Transverse colon (tissue), 4 donors: ENCODE results near the gene PTK7. TPM values are rescaled to one million over a fixed set of nuclear protein-coding genes. Genes with fewer than 3 reads are reported as not detected.
A peak's percentile ranks its signal among the peaks of the same experiment; 100 is the strongest.

ENCODE experiments used
- DNase-seq: peaks from one replicate; pipeline ENCODE4 v3.0.0-alpha.2; 2019
- H3K27ac ChIP-seq, 4 donors: fragments of 200-600 bp; sonication (generic); 2 replicates each; pipeline ENCODE4 v1.5.1; 2016 to 2018; ENCODE audit warnings: inconsistent platforms in 4 of 4
- H3K27me3 ChIP-seq: fragments of 200-600 bp; sonication (generic); 2 replicates; pipeline ENCODE4 v1.5.1; 2017; ENCODE audit warnings: inconsistent platforms
- H3K36me3 ChIP-seq, 4 donors: fragments of 200-600 bp; sonication (generic); 2 replicates each; pipeline ENCODE4 v1.5.1; 2017 to 2019; ENCODE audit warnings: inconsistent platforms in 4 of 4
- H3K4me1 ChIP-seq, 4 donors: fragments of 200-600 bp; sonication (generic); 2 replicates each; pipeline ENCODE4 v1.5.1; 2017 to 2020; ENCODE audit warnings: inconsistent platforms in 4 of 4
- H3K4me3 ChIP-seq, 4 donors: fragments of 200-600 bp; sonication (generic); 1 replicate in 1 of 4; 2 replicates in 3 of 4; pipeline versions ENCODE4 v1.5.1 to v1.6.1; 2017 to 2019; ENCODE audit warnings: inconsistent platforms in 4 of 4
- H3K9me3 ChIP-seq, 2 donors: fragments of 200-600 bp; sonication (generic); 2 replicates each; pipeline ENCODE4 v1.5.1; 2017 to 2019; ENCODE audit warnings: inconsistent platforms in 2 of 2
- CTCF ChIP-seq, 5 experiments: fragments of 200-600 bp in 3 of 5; fragments of 450-650 bp in 2 of 5; sonication (generic) in 3 of 5; IDR thresholded peaks; 1 replicate in 2 of 5; 2 replicates in 3 of 5; pipeline ENCODE4 v1.5.1; 2016 to 2017; ENCODE audit warnings: antibody characterized with exemption in 5 of 5, inconsistent platforms in 3 of 5, mild to moderate bottlenecking in 2 of 5, moderate library complexity in 1 of 5
- EP300 ChIP-seq: sonication (generic); formaldehyde crosslinking; IDR thresholded peaks from one replicate; pipeline ENCODE4 v1.6.1; 2017; ENCODE audit warnings: antibody characterized with exemption, low read depth
- POLR2A ChIP-seq: fragments of 450-650 bp; IDR thresholded peaks from one replicate; pipeline ENCODE4 v1.6.1; 2016; ENCODE audit warnings: antibody characterized with exemption, mild to moderate bottlenecking, moderate library complexity
- POLR2AphosphoS5 ChIP-seq, 3 donors: sonication (generic); formaldehyde crosslinking; IDR thresholded peaks; one replicate each; pipeline ENCODE4 v1.6.1; 2016; ENCODE audit warnings: antibody characterized with exemption in 3 of 3
- WGBS, 2 donors: methylation state at CpG; one replicate each; pipeline ENCODE4 v1.1.5; 2018; ENCODE audit warnings: low coverage in 1 of 2; 5-methylcytosine and 5-hydroxymethylcytosine counted together
- in situ Hi-C, 4 donors: fragments of 200-750 bp; cut with MboI; loops; one replicate each; pipeline versions ENCODE4 v1.15.0 to v1.15.1; 2017; ENCODE audit warnings: low sequenced_read_pairs in 3 of 4, low pct_ligation_motif_present in 1 of 4, low pct_unique_long_range_greater_than_20kb in 1 of 4
- intact Hi-C: fragments of 100-400 bp; cut with DNase I; formaldehyde crosslinking; loops from one replicate; pipeline ENCODE4 v1.15.1; 2023; ENCODE audit warnings: low total_unique reads
- total RNA-seq, 4 donors: library from RNA; depleted of rRNA; stranded (reverse); fragments of >200 nt; gene quantifications; one replicate each; pipeline ENCODE4 v1.1.0, GENCODE V29; 2016

The PTK7 gene
- total RNA-seq, 4 donors from 2014 or later = 2.2 to 34.6 (median 6.0) TPM

DNA sequence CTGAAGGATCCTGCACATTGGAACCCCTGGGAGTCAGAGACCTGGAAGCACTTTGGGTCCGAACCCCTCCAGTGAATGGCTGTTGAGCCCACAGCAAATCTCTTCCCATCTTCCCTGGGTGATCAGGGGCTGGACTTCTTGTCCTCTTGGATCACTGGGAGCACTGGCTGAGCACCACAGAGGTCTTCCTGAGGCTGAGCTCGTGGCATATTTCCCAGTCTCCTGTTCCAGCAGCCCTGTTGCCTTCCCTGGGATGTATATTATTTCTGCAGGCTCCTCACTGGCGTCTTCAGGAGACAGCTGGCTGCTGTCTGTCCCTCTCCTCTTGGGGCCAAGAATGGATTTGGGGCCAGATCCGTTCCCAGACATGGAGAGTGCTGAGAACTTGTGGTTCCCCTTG lies 43.4 kb downstream of the PTK7 start:
- DNase-seq = no peak

DNA sequence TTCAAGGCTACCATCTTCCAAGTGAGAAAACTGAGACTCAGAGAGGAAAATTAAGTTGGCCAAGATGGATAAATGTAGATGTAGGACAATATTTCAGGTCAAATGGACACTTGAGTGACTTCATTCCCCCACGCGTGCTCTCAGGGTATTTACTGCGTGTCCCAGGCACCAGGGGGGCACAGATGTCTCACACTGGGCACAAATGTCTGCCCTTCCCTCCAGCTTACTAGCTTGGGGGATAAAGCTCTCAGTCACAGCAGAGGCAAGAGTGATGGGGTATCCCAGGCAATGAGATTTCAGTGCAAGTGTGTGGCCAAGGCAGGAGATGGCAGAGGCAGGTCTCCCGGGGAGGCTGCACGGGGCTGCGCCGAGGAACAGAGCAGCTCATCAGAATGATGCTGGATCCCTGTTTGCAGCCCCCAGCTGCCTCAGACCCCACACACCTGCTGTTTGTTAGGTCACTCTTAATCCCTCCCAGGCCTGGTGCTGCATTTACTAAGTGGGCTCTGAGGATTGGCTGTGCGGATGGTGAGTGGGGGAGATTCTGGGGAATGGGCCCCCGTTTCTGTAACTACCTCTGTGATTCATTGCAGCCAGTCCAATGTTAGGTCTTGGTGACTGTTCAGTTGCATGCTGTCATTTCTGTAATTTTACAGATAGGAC lies 44.1 kb downstream of the PTK7 start:
- H3K27me3 ChIP-seq = no peaks in the 10 kb centered on the region
- in situ Hi-C loops (no loop called here), intact Hi-C loops (no loop called here)
- no peak overlapping the region for H3K4me3 ChIP-seq
- WGBS, 2 donors = 91 to 100% methylated on average over 1 to 9 of the region's 9 CpGs
- peaks cover 0 to 12% (median 3%) of the 10 kb centered on the region in 4 donors for H3K4me1 ChIP-seq
- TF ChIP-seq POLR2AphosphoS5 (IDR thresholded peaks at IDR 0.05) (no peak), CTCF (IDR thresholded peaks at IDR 0.05) (no peak), EP300 (no peak), POLR2A (no peak)
- H3K27ac ChIP-seq = no peak overlapping the region
- no peak for DNase-seq
- H3K9me3 ChIP-seq = no peaks in the 10 kb centered on the region
- no peaks in the 10 kb centered on the region for H3K36me3 ChIP-seq

More for the DNA sequence above, 43.4 kb downstream of the PTK7 start:
- H3K9me3 ChIP-seq = no peaks in the 10 kb centered on the region
- no peak overlapping the region for H3K4me3 ChIP-seq
- in situ Hi-C loops (no loop called here), intact Hi-C loops (no loop called here)
- H3K27me3 ChIP-seq = no peaks in the 10 kb centered on the region
- H3K4me1 ChIP-seq = peaks cover 0 to 15% (median 4%) of the 10 kb centered on the region in 4 donors
- 40 to 79% methylated on average over 1 to 4 of the region's 4 CpGs for WGBS, 2 donors
- no peak overlapping the region for H3K27ac ChIP-seq
- H3K36me3 ChIP-seq = no peaks in the 10 kb centered on the region
- no peak for TF ChIP-seq EP300
- TF ChIP-seq CTCF (IDR thresholded peaks at IDR 0.05) = no peak
- no peak for TF ChIP-seq POLR2A
- no peak for TF ChIP-seq POLR2AphosphoS5 (IDR thresholded peaks at IDR 0.05)

- TF ChIP-seq CTCF (IDR thresholded peaks at IDR 0.05) (no peak), POLR2AphosphoS5 (IDR thresholded peaks at IDR 0.05) (peak in 1 of 3 donors; percentile 22)
- no peaks in the 10 kb centered on the region for H3K27me3 ChIP-seq
- no peaks in the 10 kb centered on the region for H3K36me3 ChIP-seq
- DNase-seq = peak; percentile 41
- in situ Hi-C loops = no loop called here
- WGBS, 2 donors = 60 to 74% methylated on average over 1 to 9 of the region's 9 CpGs
- no peak overlapping the region for H3K4me3 ChIP-seq
- peak overlapping the region in 3 of 4 donors; percentile 20 to 45 (median 44) for H3K27ac ChIP-seq
- peaks cover 0 to 12% (median 3%) of the 10 kb centered on the region in 4 donors for H3K4me1 ChIP-seq
- intact Hi-C loops = no loop called here
- H3K9me3 ChIP-seq = no peaks in the 10 kb centered on the region
Measured at GRCh38 chr6:43120944-43121913, 45.1 kb downstream of the PTK7 start.

DNA sequence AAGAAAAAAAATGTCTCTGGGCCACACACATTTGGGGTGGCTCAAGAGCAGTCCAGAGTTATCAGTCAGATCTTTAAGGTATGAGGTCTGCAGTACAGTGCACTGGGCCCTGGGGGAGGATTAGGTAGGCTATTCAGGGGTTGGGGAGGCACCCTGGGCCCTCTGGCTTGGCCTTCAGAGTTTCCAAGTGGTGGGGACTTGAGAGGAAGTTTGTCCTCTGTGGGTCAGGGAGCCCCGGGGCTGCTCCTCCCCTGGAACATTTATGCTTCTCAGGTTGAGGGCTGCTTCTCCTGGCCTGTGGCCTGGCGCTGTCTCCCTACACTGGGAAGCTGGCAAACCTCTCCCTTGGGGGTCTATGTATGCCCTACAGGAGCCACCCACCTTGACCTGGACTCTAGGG lies 46.0 kb downstream of the PTK7 start:
- WGBS, 2 donors = 75% methylated on average over 2 of the region's 2 CpGs; no CpG with 5 or more reads in 1 of the 2 donors
- in situ Hi-C loops = no loop called here

More for the DNA sequence above, 46.0 kb downstream of the PTK7 start:
- DNase-seq = no peak
- Histone ChIP-seq H3K9me3 (no peaks in the 10 kb centered on the region), H3K27me3 (no peaks in the 10 kb centered on the region), H3K4me3 (no peak overlapping the region), H3K27ac (peak overlapping the region in 1 of 4 donors; percentile 44), H3K36me3 (no peaks in the 10 kb centered on the region), H3K4me1 (peaks cover 0 to 13% (median 3%) of the 10 kb centered on the region in 4 donors)
- intact Hi-C loops = no loop called here
- no peak for TF ChIP-seq EP300
- TF ChIP-seq CTCF (IDR thresholded peaks at IDR 0.05) = no peak
- no peak for TF ChIP-seq POLR2AphosphoS5 (IDR thresholded peaks at IDR 0.05)
- no peak for TF ChIP-seq POLR2A
